Measurements from ENCODE around the gene DAAM1.

DNA sequence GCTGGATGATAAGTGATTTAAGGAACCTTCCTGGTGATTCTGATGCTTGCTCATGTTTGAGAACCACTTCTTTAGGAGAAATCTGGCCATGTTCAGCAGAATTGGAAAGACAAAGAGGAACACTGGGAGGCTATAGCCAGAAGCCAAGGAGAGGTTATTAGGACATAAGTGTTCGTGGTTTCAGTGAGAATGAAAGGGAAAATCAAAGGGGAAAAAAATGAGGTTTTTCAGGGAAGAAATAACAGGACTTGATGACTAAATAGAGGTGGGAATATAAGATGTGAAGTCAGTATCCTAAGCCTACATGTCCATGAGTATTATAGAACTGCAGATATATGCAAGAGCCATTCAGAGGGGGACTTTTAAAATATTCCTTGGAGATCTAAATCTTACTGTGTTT lies 95.6 kb downstream of the DAAM1 start:
- no peak for TF ChIP-seq POLR2A (IDR thresholded peaks at IDR 0.05)
- no peak for TF ChIP-seq CTCF (IDR thresholded peaks at IDR 0.05)

Measured in uterus (tissue), 2 donors.